ENCODE data around the gene CX3CL1. TPM values are rescaled to one million over a fixed set of nuclear protein-coding genes. Genes with fewer than 3 reads are reported as not detected.

CX3CL1 gene
- total RNA-seq, 1 donor, result not detected

DNA sequence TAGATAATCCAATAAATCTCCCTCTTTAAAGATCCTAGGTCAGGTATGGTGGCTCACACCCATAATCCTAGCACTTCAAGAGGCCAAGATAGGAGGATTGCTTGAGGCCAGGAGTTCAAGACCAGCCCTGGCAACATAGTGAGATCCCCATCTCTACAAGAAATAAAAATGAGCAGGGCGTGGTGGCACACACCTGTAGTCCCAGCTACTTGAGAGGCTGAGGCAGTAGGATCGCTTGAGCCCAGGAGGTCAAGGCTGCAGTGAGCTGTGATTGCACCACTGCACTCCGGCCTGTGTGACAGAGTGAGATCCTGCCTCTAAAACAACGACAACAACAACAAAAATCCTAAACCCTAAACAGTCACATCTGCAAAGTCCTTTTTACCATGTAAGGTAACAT lies 15.7 kb upstream of the CX3CL1 start:
- TF ChIP-seq, protein P1, sequence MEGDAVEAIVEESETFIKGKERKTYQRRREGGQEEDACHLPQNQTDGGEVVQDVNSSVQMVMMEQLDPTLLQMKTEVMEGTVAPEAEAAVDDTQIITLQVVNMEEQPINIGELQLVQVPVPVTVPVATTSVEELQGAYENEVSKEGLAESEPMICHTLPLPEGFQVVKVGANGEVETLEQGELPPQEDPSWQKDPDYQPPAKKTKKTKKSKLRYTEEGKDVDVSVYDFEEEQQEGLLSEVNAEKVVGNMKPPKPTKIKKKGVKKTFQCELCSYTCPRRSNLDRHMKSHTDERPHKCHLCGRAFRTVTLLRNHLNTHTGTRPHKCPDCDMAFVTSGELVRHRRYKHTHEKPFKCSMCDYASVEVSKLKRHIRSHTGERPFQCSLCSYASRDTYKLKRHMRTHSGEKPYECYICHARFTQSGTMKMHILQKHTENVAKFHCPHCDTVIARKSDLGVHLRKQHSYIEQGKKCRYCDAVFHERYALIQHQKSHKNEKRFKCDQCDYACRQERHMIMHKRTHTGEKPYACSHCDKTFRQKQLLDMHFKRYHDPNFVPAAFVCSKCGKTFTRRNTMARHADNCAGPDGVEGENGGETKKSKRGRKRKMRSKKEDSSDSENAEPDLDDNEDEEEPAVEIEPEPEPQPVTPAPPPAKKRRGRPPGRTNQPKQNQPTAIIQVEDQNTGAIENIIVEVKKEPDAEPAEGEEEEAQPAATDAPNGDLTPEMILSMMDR (IDR thresholded peaks at IDR 0.05; ENCODE audit: insufficient read depth, low read depth, low read length), result no peak
- H3K4me3 ChIP-seq (ENCODE audit: low read depth, low read length), result no peak overlapping the region
- DNase-seq (ENCODE audit: low read depth), result no peak

DNA sequence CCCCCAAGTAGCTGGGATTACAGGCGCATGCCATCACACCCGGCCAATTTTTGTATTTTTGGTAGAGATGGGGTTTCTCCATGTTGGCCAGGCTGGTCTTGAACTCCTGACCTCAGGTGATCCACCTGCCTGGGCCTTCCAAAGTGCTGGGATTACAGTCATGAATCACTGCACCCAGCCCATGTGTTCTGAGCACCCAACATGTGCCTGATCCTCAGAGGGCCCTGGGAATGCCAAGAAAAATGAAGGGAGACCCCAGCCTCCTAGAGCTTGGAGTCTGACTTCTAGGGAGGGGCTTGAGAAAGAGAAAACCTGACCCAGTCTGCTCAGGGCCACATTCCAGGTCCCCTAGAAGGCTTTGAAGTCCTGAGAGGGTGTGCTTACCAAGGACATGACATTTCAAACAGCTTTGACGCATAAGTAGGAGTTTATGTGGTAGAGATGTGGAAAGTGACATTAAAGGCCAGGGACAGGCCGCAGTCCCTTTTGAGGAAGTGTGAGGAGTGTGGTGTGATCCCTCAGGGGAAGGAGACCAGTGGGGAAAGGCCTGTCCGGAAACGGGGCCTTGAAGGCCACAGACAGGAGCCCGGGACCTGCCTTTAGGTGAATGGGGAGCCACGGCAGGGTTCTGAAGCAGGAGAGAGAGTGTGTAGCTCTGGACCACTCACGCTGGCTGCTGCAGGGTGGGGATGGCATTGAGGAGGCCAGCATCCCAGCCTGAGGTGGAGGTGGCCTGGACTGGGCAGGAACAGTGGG lies 14.8 kb upstream of the CX3CL1 start:
- no peak overlapping the region for H3K4me3 ChIP-seq (ENCODE audit: low read depth, low read length)
- TF ChIP-seq, protein P1 (IDR thresholded peaks at IDR 0.05; ENCODE audit: insufficient read depth, low read depth, low read length), result no peak
- DNase-seq (ENCODE audit: low read depth), result no peak

- H3K4me3 ChIP-seq (ENCODE audit: low read depth, low read length), result no peak overlapping the region
- TF ChIP-seq, protein P1 (IDR thresholded peaks at IDR 0.05; ENCODE audit: insufficient read depth, low read depth, low read length), result no peak
- no peak for DNase-seq (ENCODE audit: low read depth)
Observed at GRCh38 chr16:57358086-57358420, 14.2 kb upstream of the CX3CL1 start.

DNA sequence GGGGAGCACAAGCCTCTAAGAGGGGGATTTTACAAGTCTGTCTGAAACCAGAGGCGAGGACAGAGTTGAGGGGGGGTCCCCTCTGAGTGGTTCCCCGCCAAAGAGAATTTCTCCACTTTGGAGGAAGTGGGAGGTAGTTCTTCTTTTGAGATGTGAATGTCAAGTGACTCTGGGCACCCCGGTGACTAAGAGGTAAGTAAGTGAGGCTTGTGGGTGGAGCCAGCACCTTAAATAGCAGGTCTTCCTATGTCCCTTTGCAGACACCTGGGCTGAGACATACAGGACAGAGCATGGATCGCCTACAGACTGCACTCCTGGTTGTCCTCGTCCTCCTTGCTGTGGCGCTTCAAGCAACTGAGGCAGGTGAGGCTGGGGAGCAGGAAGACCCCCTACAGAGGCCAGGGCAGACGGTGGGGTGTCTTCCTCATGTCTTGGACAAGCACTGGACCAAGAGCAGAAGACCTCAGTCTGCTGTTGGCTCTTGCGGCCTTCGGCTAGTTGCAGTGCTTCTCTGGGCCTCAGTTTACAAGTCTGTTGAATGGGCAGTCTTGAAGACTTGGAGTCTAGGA lies 13.7 kb upstream of the CX3CL1 start, which contains the start of gene CCL22:
TSS of gene CCL22 (plus strand) at position 257 of the 569 bp plus-strand sequence. CDS start at position 291, 34 bp downstream.
- H3K4me3 ChIP-seq (ENCODE audit: low read depth, low read length), result no peak within 1 kb of the TSS
- TF ChIP-seq, protein P1 (IDR thresholded peaks at IDR 0.05; ENCODE audit: insufficient read depth, low read depth, low read length), result no peak
- DNase-seq (ENCODE audit: low read depth), result no peak

- DNase-seq (ENCODE audit: low read depth), result no peak
- no peak overlapping the region for H3K4me3 ChIP-seq (ENCODE audit: low read depth, low read length)
- TF ChIP-seq, protein P1 (IDR thresholded peaks at IDR 0.05; ENCODE audit: insufficient read depth, low read depth, low read length), result no peak
Observed at GRCh38 chr16:57360321-57360935, 11.9 kb upstream of the CX3CL1 start.

- H3K4me3 ChIP-seq (ENCODE audit: low read depth, low read length), result no peak overlapping the region
- DNase-seq (ENCODE audit: low read depth), result no peak
- TF ChIP-seq, protein P1 (IDR thresholded peaks at IDR 0.05; ENCODE audit: insufficient read depth, low read depth, low read length), result no peak
Observed at GRCh38 chr16:57361404-57361803, 10.9 kb upstream of the CX3CL1 start.

All from fibroblast of villous mesenchyme (primary cell).